HEK293 (cell line): Measurements from ENCODE around the gene RBM19.

Experiments
- CTCF ChIP-seq: fragments of 450-650 bp; formaldehyde crosslinking; IDR thresholded peaks from 2 replicates; pipeline ENCODE4 v1.5.1; 2016; ENCODE audit warnings: missing biosample characterization, missing genetic modification characterization
- FEZF1 ChIP-seq: fragments of 450-650 bp; formaldehyde crosslinking; IDR thresholded peaks from 2 replicates; pipeline ENCODE4 v1.5.1; 2016; ENCODE audit warnings: missing biosample characterization, missing genetic modification characterization
- TCF7L2 ChIP-seq: IDR thresholded peaks from 2 replicates; pipeline ENCODE4 v1.6.1; 2011; ENCODE audit warnings: low read depth, mild to moderate bottlenecking, inconsistent platforms, low read length, moderate library complexity, borderline replicate concordance
- ZNF302 ChIP-seq: fragments of 450-650 bp; formaldehyde crosslinking; IDR thresholded peaks from 2 replicates; pipeline ENCODE4 v1.5.1; 2016; ENCODE audit warnings: missing biosample characterization, missing genetic modification characterization, low read depth
- ZNF645 ChIP-seq: fragments of 450-650 bp; formaldehyde crosslinking; IDR thresholded peaks from 2 replicates; pipeline ENCODE4; 2016; ENCODE audit warnings: missing biosample characterization, missing genetic modification characterization
- ZSCAN18 ChIP-seq: fragments of 450-650 bp; formaldehyde crosslinking; IDR thresholded peaks from 2 replicates; pipeline ENCODE4 v1.5.1; 2016; ENCODE audit warnings: missing biosample characterization, missing genetic modification characterization

GRCh38 chr12:113860059-113860820, 105.9 kb downstream of the RBM19 start:
- TF ChIP-seq ZSCAN18 (tag by site-specific recombination), result no peak
- TF ChIP-seq CTCF, result no peak
- TF ChIP-seq ZNF302, result no peak
- TF ChIP-seq ZNF645 (tag by site-specific recombination), result no peak
- TF ChIP-seq FEZF1 (tag by site-specific recombination), result no peak
- no peak for TF ChIP-seq TCF7L2
